HUES48 (cell line): ENCODE data around the gene STRA6.

Experiments used
- H3K27ac ChIP-seq: one replicate; pipeline ENCODE4 v1.7.0; 2013; ENCODE audit warnings: low read depth, low read length, inconsistent platforms
- H3K27me3 ChIP-seq: 2 replicates; pipeline ENCODE4 v1.6.1; 2013; ENCODE audit warnings: mild to moderate bottlenecking, low read length; ENCODE audit not compliant: control insufficient read depth, insufficient read depth
- H3K36me3 ChIP-seq: 2 replicates; pipeline ENCODE4 v1.6.1; 2013; ENCODE audit warnings: low read length; ENCODE audit not compliant: control insufficient read depth, insufficient read depth
- H3K4me1 ChIP-seq: 2 replicates; pipeline ENCODE4 v1.6.1; 2013; ENCODE audit warnings: mild to moderate bottlenecking, low read length; ENCODE audit not compliant: control insufficient read depth, insufficient read depth
- H3K4me3 ChIP-seq: 2 replicates; pipeline ENCODE4 v1.5.1; 2013; ENCODE audit warnings: mild to moderate bottlenecking, low read depth, low read length
- H3K9ac ChIP-seq: 2 replicates; pipeline ENCODE4 v1.6.1; 2013; ENCODE audit warnings: mild to moderate bottlenecking, low read depth, low read length, moderate library complexity
- H3K9me3 ChIP-seq: 2 replicates; pipeline ENCODE4 v1.6.1; 2013; ENCODE audit warnings: low read length; ENCODE audit not compliant: control insufficient read depth, insufficient read depth

STRA6 gene

GRCh38 chr15:74202452-74203401, at the start of gene STRA6:
Gene STRA6 (minus strand): TSS chr15:74202787. CDS start chr15:74202267, 520 bp downstream.
- peaks cover 21% of the 10 kb centered on the region for H3K27me3 ChIP-seq

GRCh38 chr15:74252291-74252690, 49.7 kb upstream of the STRA6 start:
- H3K4me3 ChIP-seq: no peak overlapping the region
- no peak overlapping the region for H3K27ac ChIP-seq
- peaks cover 4% of the 10 kb centered on the region; the same call in 1 of the 2 replicates for H3K27me3 ChIP-seq
- no peaks in the 10 kb centered on the region for H3K36me3 ChIP-seq
- no peaks in the 10 kb centered on the region for H3K9me3 ChIP-seq
- no peak overlapping the region for H3K9ac ChIP-seq
- peaks cover 6% of the 10 kb centered on the region; the same call in 1 of the 2 replicates for H3K4me1 ChIP-seq

More at GRCh38 chr15:74202452-74203401, at the start of gene STRA6:
- Histone ChIP-seq H3K27ac (peak within 1 kb of the TSS; percentile 79), H3K4me3 (peak within 1 kb of the TSS; percentile 60), H3K36me3 (no peaks in the 10 kb centered on the region), H3K9ac (no peak within 1 kb of the TSS; the same call in 1 of the 2 replicates), H3K9me3 (no peaks in the 10 kb centered on the region), H3K4me1 (peaks cover 35% of the 10 kb centered on the region)

- H3K4me3 ChIP-seq: no peak overlapping the region
- no peak overlapping the region for H3K9ac ChIP-seq
- H3K27me3 ChIP-seq: no peaks in the 10 kb centered on the region; the same call in 1 of the 2 replicates
- H3K9me3 ChIP-seq: no peaks in the 10 kb centered on the region
- peaks cover 6% of the 10 kb centered on the region; the same call in 1 of the 2 replicates for H3K4me1 ChIP-seq
- H3K36me3 ChIP-seq: no peaks in the 10 kb centered on the region
- no peak overlapping the region for H3K27ac ChIP-seq
Measured at GRCh38 chr15:74251131-74251811, 48.7 kb upstream of the STRA6 start.

- no peaks in the 10 kb centered on the region for H3K9me3 ChIP-seq
- H3K27ac ChIP-seq: no peak overlapping the region
- no peak overlapping the region for H3K4me3 ChIP-seq
- no peaks in the 10 kb centered on the region for H3K36me3 ChIP-seq
- H3K9ac ChIP-seq: no peak overlapping the region
- H3K4me1 ChIP-seq: peaks cover 6% of the 10 kb centered on the region
- H3K27me3 ChIP-seq: peaks cover under 1% of the 10 kb centered on the region; the same call in 1 of the 2 replicates
Measured at GRCh38 chr15:74250266-74250665, 47.7 kb upstream of the STRA6 start.

- peak overlapping the region; percentile 47; the same call in 1 of the 2 replicates for H3K4me3 ChIP-seq
- H3K27me3 ChIP-seq: peaks cover 13% of the 10 kb centered on the region; the same call in 1 of the 2 replicates
- H3K36me3 ChIP-seq: no peaks in the 10 kb centered on the region
- H3K9ac ChIP-seq: no peak overlapping the region
- no peak overlapping the region for H3K27ac ChIP-seq
- no peaks in the 10 kb centered on the region for H3K9me3 ChIP-seq
- peaks cover 6% of the 10 kb centered on the region for H3K4me1 ChIP-seq
Measured at GRCh38 chr15:74245342-74245931, 42.9 kb upstream of the STRA6 start.

- H3K9me3 ChIP-seq: no peaks in the 10 kb centered on the region
- peaks cover 13% of the 10 kb centered on the region; the same call in 1 of the 2 replicates for H3K27me3 ChIP-seq
- peaks cover 6% of the 10 kb centered on the region for H3K4me1 ChIP-seq
- no peak overlapping the region for H3K9ac ChIP-seq
- H3K36me3 ChIP-seq: no peaks in the 10 kb centered on the region
- H3K4me3 ChIP-seq: peak overlapping the region; percentile 47; the same call in 1 of the 2 replicates
- no peak overlapping the region for H3K27ac ChIP-seq
Measured at GRCh38 chr15:74244822-74245341, 42.3 kb upstream of the STRA6 start.

- no peaks in the 10 kb centered on the region for H3K9me3 ChIP-seq
- no peak overlapping the region for H3K27ac ChIP-seq
- peaks cover 13% of the 10 kb centered on the region; the same call in 1 of the 2 replicates for H3K27me3 ChIP-seq
- no peak overlapping the region for H3K4me3 ChIP-seq
- H3K36me3 ChIP-seq: no peaks in the 10 kb centered on the region
- H3K9ac ChIP-seq: no peak overlapping the region
- peaks cover 11% of the 10 kb centered on the region for H3K4me1 ChIP-seq
Measured at GRCh38 chr15:74243431-74243830, 40.8 kb upstream of the STRA6 start.

GRCh38 chr15:74242441-74243185, 40.0 kb upstream of the STRA6 start:
- Histone ChIP-seq H3K4me3 (no peak overlapping the region), H3K36me3 (no peaks in the 10 kb centered on the region), H3K27ac (no peak overlapping the region), H3K4me1 (peaks cover 11% of the 10 kb centered on the region), H3K9me3 (no peaks in the 10 kb centered on the region), H3K27me3 (peaks cover 13% of the 10 kb centered on the region; the same call in 1 of the 2 replicates), H3K9ac (no peak overlapping the region)

- Histone ChIP-seq H3K27me3 (peaks cover 13% of the 10 kb centered on the region), H3K9me3 (no peaks in the 10 kb centered on the region), H3K36me3 (no peaks in the 10 kb centered on the region), H3K4me1 (peaks cover 11% of the 10 kb centered on the region), H3K9ac (no peak overlapping the region), H3K4me3 (no peak overlapping the region), H3K27ac (no peak overlapping the region)
Measured at GRCh38 chr15:74240897-74241614, 38.5 kb upstream of the STRA6 start.
